ENCODE data around the gene ABCA9. TPM values are rescaled to one million over a fixed set of nuclear protein-coding genes. Genes with fewer than 3 reads are reported as not detected.

The ABCA9 gene
- total RNA-seq, 3 donors from 2014 or later, result 18.0 to 92.7 (median 56.7) TPM

- TF ChIP-seq POLR2A (IDR thresholded peaks at IDR 0.05) (no peak), POLR2AphosphoS5 (IDR thresholded peaks at IDR 0.05) (no peak), CTCF (IDR thresholded peaks at IDR 0.05) (no peak)
- H3K36me3 ChIP-seq, result no peaks in the 10 kb centered on the region
- intact Hi-C loops (cut with DNase I; ENCODE audit: low total_unique reads), result no loop called here
- no peaks in the 10 kb centered on the region for H3K27me3 ChIP-seq
- no peak for DNase-seq (ENCODE audit: low spot score in 2 of 2)
- no peak overlapping the region for H3K27ac ChIP-seq
- peaks cover 0 to 3% of the 10 kb centered on the region in 2 donors for H3K9me3 ChIP-seq
- H3K4me3 ChIP-seq, result no peak overlapping the region
- no peaks in the 10 kb centered on the region for H3K4me1 ChIP-seq
Observed at GRCh38 chr17:69066482-69066881, 5.8 kb upstream of the ABCA9 start.

- H3K27ac ChIP-seq, result no peak overlapping the region
- H3K36me3 ChIP-seq, result no peaks in the 10 kb centered on the region
- no peaks in the 10 kb centered on the region for H3K9me3 ChIP-seq
- DNase-seq (ENCODE audit: low spot score in 2 of 2), result no peak
- intact Hi-C loops (cut with DNase I; ENCODE audit: low total_unique reads), result no loop called here
- H3K4me1 ChIP-seq, result no peaks in the 10 kb centered on the region
- no peak overlapping the region for H3K4me3 ChIP-seq
- no peaks in the 10 kb centered on the region for H3K27me3 ChIP-seq
- no peak for TF ChIP-seq CTCF (IDR thresholded peaks at IDR 0.05)
- no peak for TF ChIP-seq POLR2A (IDR thresholded peaks at IDR 0.05)
- TF ChIP-seq POLR2AphosphoS5 (IDR thresholded peaks at IDR 0.05), result no peak
Observed at GRCh38 chr17:69065113-69065512, 4.4 kb upstream of the ABCA9 start.

GRCh38 chr17:69064476-69064875, 3.7 kb upstream of the ABCA9 start:
- Histone ChIP-seq H3K9me3 (no peaks in the 10 kb centered on the region), H3K36me3 (no peaks in the 10 kb centered on the region), H3K27ac (peak overlapping the region in 1 of 2 donors; percentile 45), H3K4me1 (no peaks in the 10 kb centered on the region), H3K27me3 (no peaks in the 10 kb centered on the region), H3K4me3 (no peak overlapping the region)
- no peak for DNase-seq (ENCODE audit: low spot score in 2 of 2)
- intact Hi-C loops (cut with DNase I; ENCODE audit: low total_unique reads), result no loop called here
- TF ChIP-seq POLR2A (IDR thresholded peaks at IDR 0.05) (no peak), POLR2AphosphoS5 (IDR thresholded peaks at IDR 0.05) (no peak), CTCF (IDR thresholded peaks at IDR 0.05) (no peak)

GRCh38 chr17:69064001-69064400, 3.3 kb upstream of the ABCA9 start:
- DNase-seq (ENCODE audit: low spot score in 2 of 2), result no peak
- no peaks in the 10 kb centered on the region for H3K36me3 ChIP-seq
- no peaks in the 10 kb centered on the region for H3K27me3 ChIP-seq
- H3K4me3 ChIP-seq, result no peak overlapping the region
- H3K9me3 ChIP-seq, result no peaks in the 10 kb centered on the region
- peak overlapping the region; percentile 25 to 45 for H3K27ac ChIP-seq
- no peaks in the 10 kb centered on the region for H3K4me1 ChIP-seq
- TF ChIP-seq POLR2A (IDR thresholded peaks at IDR 0.05), result no peak
- TF ChIP-seq POLR2AphosphoS5 (IDR thresholded peaks at IDR 0.05), result no peak
- TF ChIP-seq CTCF (IDR thresholded peaks at IDR 0.05), result no peak
- intact Hi-C loops (cut with DNase I; ENCODE audit: low total_unique reads), result no loop called here

- DNase-seq (ENCODE audit: low spot score in 2 of 2), result no peak
- peak overlapping the region; percentile 25 to 58 for H3K27ac ChIP-seq
- no peak overlapping the region for H3K4me3 ChIP-seq
- TF ChIP-seq POLR2A (IDR thresholded peaks at IDR 0.05) (no peak), POLR2AphosphoS5 (IDR thresholded peaks at IDR 0.05) (no peak), CTCF (IDR thresholded peaks at IDR 0.05) (no peak)
- H3K27me3 ChIP-seq, result no peaks in the 10 kb centered on the region
- intact Hi-C loops (cut with DNase I; ENCODE audit: low total_unique reads), result no loop called here
- H3K9me3 ChIP-seq, result no peaks in the 10 kb centered on the region
- no peaks in the 10 kb centered on the region for H3K36me3 ChIP-seq
- H3K4me1 ChIP-seq, result no peaks in the 10 kb centered on the region
Observed at GRCh38 chr17:69062860-69063581, 2.3 kb upstream of the ABCA9 start.

Data from breast epithelium (tissue), 4 donors.